ENCODE results near the gene PPP1R1A. TPM values are rescaled to one million over a fixed set of nuclear protein-coding genes. Genes with fewer than 3 reads are reported as not detected.

The PPP1R1A gene
- total RNA-seq, 2 donors from 2014 or later = 5.2 TPM; not detected in 1

DNA sequence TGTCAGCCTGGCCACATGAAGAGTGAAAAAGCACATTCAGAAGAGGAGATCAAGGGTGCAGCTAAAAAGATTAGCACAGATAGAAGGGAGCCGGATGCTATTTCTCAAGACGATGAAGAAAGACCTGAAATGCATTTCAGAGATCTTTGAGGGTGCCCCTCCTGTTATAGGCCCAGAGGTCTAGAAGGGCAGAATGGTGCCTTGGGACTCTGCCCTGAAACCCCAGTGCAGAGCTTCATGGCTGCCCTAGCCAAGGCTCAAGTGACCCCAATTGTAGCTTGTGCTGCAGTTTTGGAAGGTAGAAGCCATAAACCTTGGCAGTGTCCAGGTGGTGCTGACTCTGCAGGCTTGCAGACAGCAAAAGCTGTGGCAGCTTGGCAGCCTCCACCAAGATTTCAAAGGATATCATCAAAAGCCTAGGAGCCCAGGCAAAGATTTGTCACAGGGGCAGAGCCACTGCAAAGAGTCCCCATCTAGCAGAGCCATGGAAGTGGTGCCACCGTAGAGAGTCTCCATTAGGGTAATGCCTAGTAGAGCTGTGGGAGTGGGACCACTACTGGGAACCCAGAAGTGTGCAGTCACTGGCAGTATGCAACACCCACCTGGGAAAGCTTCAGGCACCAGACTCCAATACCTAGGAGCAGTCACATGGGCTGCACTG lies 39.9 kb upstream of the PPP1R1A start:
- Histone ChIP-seq H3K4me3 (no peak overlapping the region), H3K27me3 (no peaks in the 10 kb centered on the region), H3K4me1 (no peaks in the 10 kb centered on the region), H3K9ac (ENCODE audit: low read depth in 2 of 2, low read length in 2 of 2) (no peak overlapping the region), H3K9me3 (no peaks in the 10 kb centered on the region), H3K36me3 (no peaks in the 10 kb centered on the region), H3K27ac (no peak overlapping the region)
- intact Hi-C loops (cut with DNase I) = no loop called here
- DNase-seq = no peak
- TF ChIP-seq, protein P1, sequence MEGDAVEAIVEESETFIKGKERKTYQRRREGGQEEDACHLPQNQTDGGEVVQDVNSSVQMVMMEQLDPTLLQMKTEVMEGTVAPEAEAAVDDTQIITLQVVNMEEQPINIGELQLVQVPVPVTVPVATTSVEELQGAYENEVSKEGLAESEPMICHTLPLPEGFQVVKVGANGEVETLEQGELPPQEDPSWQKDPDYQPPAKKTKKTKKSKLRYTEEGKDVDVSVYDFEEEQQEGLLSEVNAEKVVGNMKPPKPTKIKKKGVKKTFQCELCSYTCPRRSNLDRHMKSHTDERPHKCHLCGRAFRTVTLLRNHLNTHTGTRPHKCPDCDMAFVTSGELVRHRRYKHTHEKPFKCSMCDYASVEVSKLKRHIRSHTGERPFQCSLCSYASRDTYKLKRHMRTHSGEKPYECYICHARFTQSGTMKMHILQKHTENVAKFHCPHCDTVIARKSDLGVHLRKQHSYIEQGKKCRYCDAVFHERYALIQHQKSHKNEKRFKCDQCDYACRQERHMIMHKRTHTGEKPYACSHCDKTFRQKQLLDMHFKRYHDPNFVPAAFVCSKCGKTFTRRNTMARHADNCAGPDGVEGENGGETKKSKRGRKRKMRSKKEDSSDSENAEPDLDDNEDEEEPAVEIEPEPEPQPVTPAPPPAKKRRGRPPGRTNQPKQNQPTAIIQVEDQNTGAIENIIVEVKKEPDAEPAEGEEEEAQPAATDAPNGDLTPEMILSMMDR (IDR thresholded peaks at IDR 0.05) = no peak

DNA sequence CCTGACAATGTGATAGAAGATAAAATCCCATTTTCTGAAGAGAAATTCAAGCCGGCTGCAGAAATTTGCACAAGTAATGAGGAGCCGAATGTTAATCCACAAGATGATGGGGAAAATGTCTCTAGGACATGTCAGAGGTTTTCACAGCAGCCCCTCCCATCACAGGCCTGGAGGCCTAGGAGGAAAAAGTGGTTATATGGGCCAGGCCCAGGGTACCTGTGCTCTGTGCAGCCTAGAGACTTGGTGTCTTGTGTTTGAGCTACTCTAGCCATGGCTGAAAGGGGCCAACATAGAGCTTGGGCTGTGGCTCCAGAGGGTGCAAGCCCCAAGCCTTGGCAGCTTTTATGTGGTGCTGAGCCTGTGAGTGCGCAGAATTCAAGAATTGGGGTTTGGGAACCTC lies 38.8 kb upstream of the PPP1R1A start:
- TF ChIP-seq, protein P1 (IDR thresholded peaks at IDR 0.05) = no peak
- no peaks in the 10 kb centered on the region for H3K9me3 ChIP-seq

DNA sequence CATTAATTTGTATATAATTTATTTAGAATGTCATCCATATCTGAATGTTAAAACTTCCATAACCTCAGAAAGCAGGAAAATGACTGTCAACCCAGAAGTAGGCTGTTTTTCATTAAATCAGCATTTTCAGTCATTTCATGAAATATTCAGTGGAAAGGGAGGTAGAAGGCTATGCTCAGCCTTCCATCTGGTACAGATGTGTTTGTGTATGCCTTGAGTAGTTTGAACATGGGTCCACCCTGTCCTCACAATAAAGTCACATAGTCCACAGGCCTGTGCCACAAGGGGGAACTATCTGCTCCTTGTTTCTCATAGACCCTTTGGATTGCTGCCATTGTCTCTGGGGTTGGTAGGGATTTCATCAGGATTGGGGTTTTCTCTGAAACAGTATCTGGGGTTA lies 37.1 kb upstream of the PPP1R1A start:
- Histone ChIP-seq H3K4me3 (no peak overlapping the region), H3K9ac (ENCODE audit: low read depth in 2 of 2, low read length in 2 of 2) (no peak overlapping the region), H3K4me1 (no peaks in the 10 kb centered on the region), H3K27me3 (no peaks in the 10 kb centered on the region), H3K27ac (no peak overlapping the region), H3K9me3 (no peaks in the 10 kb centered on the region), H3K36me3 (no peaks in the 10 kb centered on the region)
- intact Hi-C loops (cut with DNase I) = no loop called here
- no peak for DNase-seq
- TF ChIP-seq, protein P1 (IDR thresholded peaks at IDR 0.05) = no peak

More for the DNA sequence above, 38.8 kb upstream of the PPP1R1A start:
- no peak overlapping the region for H3K9ac ChIP-seq (ENCODE audit: low read depth in 2 of 2, low read length in 2 of 2)
- no peaks in the 10 kb centered on the region for H3K27me3 ChIP-seq
- no peak for DNase-seq
- no peaks in the 10 kb centered on the region for H3K4me1 ChIP-seq
- H3K27ac ChIP-seq = no peak overlapping the region
- no peaks in the 10 kb centered on the region for H3K36me3 ChIP-seq
- intact Hi-C loops (cut with DNase I) = no loop called here
- no peak overlapping the region for H3K4me3 ChIP-seq

DNA sequence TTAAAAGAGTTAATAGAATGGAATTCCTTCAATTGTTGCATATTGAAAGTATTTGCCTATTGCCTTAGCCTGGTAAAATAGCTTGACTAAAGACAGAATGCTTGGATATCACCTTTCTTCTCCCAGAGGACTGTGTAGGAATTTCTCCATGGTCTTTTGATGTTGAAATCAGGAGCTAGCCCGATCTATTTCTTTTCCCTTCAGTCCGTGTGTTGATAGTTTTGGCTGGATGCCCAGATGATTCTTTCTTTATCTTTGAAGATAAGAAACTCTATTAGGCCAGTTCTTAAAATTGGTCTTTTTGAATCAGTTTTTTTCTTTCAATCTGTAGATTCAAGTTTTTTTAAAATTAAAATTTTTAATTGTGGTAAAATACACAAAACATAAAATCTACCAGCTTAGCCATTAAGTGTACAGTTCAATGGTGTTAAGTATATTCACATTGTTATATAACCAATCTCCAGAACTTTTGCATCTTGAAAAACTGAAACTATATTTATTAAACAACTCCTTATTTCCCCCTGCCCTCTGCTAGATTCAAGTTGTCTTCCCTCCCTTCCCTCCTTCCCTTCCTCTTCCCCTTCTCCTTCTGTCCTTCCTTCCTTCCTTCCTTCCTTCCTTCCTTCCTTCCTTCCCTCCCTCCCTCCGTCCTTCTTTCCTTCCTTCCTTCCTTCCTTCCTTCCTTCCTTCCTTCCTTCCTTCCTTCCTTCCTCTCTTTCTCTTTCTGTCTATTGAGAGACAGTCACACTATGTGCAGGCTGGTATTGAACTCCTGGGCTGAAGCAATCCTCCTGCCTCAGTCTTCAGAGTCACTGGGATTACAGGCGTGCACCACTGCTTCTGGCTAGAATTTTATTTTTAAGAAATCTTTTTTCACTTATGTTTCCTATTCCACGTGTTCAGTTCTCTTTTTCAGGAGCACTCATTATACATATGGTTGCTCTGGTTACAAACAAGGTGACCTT lies 36.1 kb upstream of the PPP1R1A start:
- TF ChIP-seq, protein P1 (IDR thresholded peaks at IDR 0.05) = no peak
- Histone ChIP-seq H3K4me1 (no peaks in the 10 kb centered on the region), H3K27me3 (no peaks in the 10 kb centered on the region), H3K27ac (no peak overlapping the region), H3K9me3 (no peaks in the 10 kb centered on the region), H3K9ac (ENCODE audit: low read depth in 2 of 2, low read length in 2 of 2) (no peak overlapping the region), H3K36me3 (no peaks in the 10 kb centered on the region), H3K4me3 (no peak overlapping the region)
- no peak for DNase-seq
- intact Hi-C loops (cut with DNase I) = no loop called here

DNA sequence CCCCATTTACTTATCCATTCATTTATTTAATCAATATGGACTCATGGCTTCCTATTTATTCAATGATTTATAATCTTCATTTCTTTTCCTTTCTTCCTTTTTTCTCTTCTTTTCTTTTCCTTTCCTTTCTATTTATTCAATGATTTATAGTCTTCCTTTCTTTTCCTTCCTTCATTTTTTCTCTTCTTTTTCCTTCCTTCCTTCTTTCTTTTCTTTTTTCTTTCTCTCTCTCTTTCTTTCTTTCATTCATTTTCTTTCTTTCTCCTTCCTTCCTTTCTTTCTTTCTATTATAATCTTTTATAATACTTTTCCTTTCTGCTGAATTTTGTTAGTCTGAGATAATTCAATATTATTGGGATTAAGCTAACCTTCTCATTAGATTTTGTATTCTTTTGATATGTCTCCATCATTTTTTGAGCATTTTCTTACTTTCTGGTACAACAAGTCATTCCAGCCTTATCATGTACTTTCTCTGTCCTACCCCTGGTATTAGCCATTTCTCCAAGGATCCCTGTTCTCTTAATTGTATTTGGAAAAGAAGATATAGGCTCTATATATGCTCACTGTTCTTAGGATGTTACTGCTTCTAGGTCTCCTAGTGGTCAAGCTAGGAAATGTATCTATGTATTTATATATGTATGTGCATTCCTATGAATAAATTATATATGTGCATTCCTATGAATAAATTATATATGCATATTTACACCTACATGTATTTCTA lies 34.2 kb upstream of the PPP1R1A start:
- Histone ChIP-seq H3K4me1 (no peaks in the 10 kb centered on the region), H3K27me3 (no peaks in the 10 kb centered on the region), H3K9me3 (no peaks in the 10 kb centered on the region), H3K9ac (ENCODE audit: low read depth in 2 of 2, low read length in 2 of 2) (no peak overlapping the region), H3K36me3 (no peaks in the 10 kb centered on the region), H3K27ac (no peak overlapping the region), H3K4me3 (no peak overlapping the region)
- no peak for DNase-seq
- TF ChIP-seq, protein P1 (IDR thresholded peaks at IDR 0.05) = no peak
- intact Hi-C loops (cut with DNase I) = no loop called here
